ENCODE results near the gene MLPH.

MLPH gene

DNA sequence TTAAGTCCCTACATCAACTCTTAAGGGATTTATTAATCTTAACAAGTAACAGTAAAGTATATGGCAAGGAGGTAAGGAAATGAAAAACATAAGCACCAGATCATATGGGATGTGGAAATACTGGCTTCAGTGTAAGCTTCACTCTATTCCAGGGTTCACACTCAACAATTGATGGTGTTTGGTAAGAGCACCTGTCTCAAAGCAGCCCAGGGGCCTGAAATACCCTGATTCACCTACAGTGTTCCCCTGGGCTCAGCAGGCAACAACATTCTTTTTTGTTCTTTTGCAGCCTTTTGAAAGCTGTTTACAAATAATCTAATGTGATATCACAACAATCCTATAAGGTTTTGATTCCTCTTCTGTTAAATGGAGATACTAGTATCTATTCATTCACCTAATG, 1.2 kb upstream of the MLPH start:
- Histone ChIP-seq H3K4me3 (replicated peaks; ENCODE audit: insufficient read depth, low read length) (no peak overlapping the region), H3K27me3 (ENCODE audit: insufficient read depth, poor library complexity, severe bottlenecking) (peaks cover 27% of the 10 kb centered on the region), H3K27ac (replicated peaks) (no peak overlapping the region)
- TF ChIP-seq, protein P1, sequence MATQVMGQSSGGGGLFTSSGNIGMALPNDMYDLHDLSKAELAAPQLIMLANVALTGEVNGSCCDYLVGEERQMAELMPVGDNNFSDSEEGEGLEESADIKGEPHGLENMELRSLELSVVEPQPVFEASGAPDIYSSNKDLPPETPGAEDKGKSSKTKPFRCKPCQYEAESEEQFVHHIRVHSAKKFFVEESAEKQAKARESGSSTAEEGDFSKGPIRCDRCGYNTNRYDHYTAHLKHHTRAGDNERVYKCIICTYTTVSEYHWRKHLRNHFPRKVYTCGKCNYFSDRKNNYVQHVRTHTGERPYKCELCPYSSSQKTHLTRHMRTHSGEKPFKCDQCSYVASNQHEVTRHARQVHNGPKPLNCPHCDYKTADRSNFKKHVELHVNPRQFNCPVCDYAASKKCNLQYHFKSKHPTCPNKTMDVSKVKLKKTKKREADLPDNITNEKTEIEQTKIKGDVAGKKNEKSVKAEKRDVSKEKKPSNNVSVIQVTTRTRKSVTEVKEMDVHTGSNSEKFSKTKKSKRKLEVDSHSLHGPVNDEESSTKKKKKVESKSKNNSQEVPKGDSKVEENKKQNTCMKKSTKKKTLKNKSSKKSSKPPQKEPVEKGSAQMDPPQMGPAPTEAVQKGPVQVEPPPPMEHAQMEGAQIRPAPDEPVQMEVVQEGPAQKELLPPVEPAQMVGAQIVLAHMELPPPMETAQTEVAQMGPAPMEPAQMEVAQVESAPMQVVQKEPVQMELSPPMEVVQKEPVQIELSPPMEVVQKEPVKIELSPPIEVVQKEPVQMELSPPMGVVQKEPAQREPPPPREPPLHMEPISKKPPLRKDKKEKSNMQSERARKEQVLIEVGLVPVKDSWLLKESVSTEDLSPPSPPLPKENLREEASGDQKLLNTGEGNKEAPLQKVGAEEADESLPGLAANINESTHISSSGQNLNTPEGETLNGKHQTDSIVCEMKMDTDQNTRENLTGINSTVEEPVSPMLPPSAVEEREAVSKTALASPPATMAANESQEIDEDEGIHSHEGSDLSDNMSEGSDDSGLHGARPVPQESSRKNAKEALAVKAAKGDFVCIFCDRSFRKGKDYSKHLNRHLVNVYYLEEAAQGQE (IDR thresholded peaks at IDR 0.05; ENCODE audit: insufficient replicate concordance, low read depth), result no peak
- TF ChIP-seq GABPA (IDR thresholded peaks at IDR 0.05; ENCODE audit: low read depth) (no peak), SPI1 (IDR thresholded peaks at IDR 0.05; ENCODE audit: borderline replicate concordance, low read depth) (no peak), POLR2AphosphoS5 (IDR thresholded peaks at IDR 0.05; ENCODE audit: low read depth) (no peak), CTCF (IDR thresholded peaks at IDR 0.05; ENCODE audit: insufficient read depth, low read length) (no peak)
- no peak for DNase-seq (ENCODE audit: low read depth in 1 of 2, low spot score in 1 of 2)

DNA sequence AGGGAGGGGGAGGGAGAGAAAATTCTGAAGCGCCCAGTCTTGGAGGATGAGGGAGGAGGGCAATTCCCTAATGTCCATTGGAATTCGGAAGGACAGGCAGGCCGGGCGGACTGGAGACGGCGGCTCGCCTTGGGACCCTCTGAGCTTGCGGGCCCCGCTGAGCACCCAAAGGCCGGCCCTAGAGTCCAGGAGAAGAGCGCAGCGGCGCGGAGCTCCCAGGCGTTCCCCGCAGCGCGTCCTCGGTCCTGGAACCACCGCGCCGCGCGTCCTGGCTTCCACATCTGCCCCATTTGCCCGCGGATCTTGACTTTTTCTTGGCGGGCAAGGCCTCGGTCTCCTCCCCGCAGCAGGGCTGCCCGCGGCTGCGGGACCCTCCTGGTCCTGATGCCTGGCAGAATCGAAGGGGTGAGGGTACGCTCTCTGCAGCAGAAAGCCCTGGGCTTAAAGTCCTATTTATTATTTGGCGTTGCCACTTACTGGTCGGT, 675 bp upstream of the MLPH start:
- Histone ChIP-seq H3K4me3 (replicated peaks; ENCODE audit: insufficient read depth, low read length) (no peak overlapping the region), H3K27me3 (ENCODE audit: insufficient read depth, poor library complexity, severe bottlenecking) (peaks cover 26% of the 10 kb centered on the region), H3K27ac (replicated peaks) (no peak overlapping the region)
- TF ChIP-seq, protein P1 (IDR thresholded peaks at IDR 0.05; ENCODE audit: insufficient replicate concordance, low read depth), result no peak
- TF ChIP-seq CTCF (IDR thresholded peaks at IDR 0.05; ENCODE audit: insufficient read depth, low read length) (no peak), POLR2AphosphoS5 (IDR thresholded peaks at IDR 0.05; ENCODE audit: low read depth) (no peak), SPI1 (IDR thresholded peaks at IDR 0.05; ENCODE audit: borderline replicate concordance, low read depth) (no peak), GABPA (IDR thresholded peaks at IDR 0.05; ENCODE audit: low read depth) (no peak)
- no peak for DNase-seq (ENCODE audit: low read depth in 1 of 2, low spot score in 1 of 2)

DNA sequence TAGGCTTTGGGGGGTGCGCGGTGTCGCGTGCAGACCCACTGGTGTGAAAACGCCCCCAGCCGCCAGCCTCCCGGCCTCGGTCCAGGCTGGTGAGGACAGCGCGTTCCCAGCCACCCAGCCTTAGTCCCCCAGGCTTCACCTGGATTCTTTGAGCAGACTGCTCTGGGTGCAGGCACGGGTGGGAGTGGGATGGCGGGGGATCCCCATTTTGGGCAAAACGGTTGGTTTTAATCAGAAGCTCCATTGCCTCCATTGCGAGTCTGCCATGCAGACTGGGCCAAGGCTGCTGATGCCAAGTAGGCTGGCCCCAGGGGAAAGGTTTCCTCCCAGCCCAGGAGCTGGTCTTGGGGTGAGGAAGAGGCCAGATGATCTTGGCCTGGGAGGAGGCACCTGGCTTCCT, 445 bp downstream of the MLPH start:
- TF ChIP-seq, protein P1 (IDR thresholded peaks at IDR 0.05; ENCODE audit: insufficient replicate concordance, low read depth), result no peak
- no peak for TF ChIP-seq CTCF (IDR thresholded peaks at IDR 0.05; ENCODE audit: insufficient read depth, low read length)
- no peak for TF ChIP-seq SPI1 (IDR thresholded peaks at IDR 0.05; ENCODE audit: borderline replicate concordance, low read depth)
- Histone ChIP-seq H3K27ac (replicated peaks) (no peak overlapping the region), H3K4me3 (replicated peaks; ENCODE audit: insufficient read depth, low read length) (no peak overlapping the region), H3K27me3 (ENCODE audit: insufficient read depth, poor library complexity, severe bottlenecking) (peaks cover 23% of the 10 kb centered on the region)
- DNase-seq (ENCODE audit: low read depth in 1 of 2, low spot score in 1 of 2), result no peak

Data from HL-60 (cell line).